GM10847 (cell line): Measurements from ENCODE around the gene BICRAL.

ENCODE experiments used
- POLR2A ChIP-seq: IDR thresholded peaks from 2 replicates; pipeline ENCODE4 v1.6.1; 2011; ENCODE audit not compliant: insufficient read length; ENCODE audit errors: extremely low read depth

BICRAL gene

DNA sequence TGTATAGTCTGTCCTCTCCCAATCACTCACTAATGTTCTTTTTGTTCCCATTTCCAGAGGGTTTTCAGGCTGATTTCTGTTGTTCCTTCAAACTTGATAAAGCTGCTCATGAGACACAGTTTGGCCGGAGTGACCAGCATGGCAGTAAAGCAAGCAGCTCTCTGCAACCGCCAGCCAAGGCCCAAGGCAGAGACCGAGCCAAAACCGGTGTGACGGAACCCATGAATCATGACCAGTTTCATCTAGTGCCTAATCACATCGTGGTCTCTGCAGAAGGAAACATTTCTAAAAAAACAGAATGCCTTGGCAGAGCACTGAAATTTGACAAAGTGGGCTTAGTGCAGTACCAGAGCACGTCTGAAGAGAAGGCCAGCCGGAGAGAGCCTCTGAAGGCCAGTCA lies 82.8 kb downstream of the BICRAL start:
- no peak for TF ChIP-seq POLR2A

DNA sequence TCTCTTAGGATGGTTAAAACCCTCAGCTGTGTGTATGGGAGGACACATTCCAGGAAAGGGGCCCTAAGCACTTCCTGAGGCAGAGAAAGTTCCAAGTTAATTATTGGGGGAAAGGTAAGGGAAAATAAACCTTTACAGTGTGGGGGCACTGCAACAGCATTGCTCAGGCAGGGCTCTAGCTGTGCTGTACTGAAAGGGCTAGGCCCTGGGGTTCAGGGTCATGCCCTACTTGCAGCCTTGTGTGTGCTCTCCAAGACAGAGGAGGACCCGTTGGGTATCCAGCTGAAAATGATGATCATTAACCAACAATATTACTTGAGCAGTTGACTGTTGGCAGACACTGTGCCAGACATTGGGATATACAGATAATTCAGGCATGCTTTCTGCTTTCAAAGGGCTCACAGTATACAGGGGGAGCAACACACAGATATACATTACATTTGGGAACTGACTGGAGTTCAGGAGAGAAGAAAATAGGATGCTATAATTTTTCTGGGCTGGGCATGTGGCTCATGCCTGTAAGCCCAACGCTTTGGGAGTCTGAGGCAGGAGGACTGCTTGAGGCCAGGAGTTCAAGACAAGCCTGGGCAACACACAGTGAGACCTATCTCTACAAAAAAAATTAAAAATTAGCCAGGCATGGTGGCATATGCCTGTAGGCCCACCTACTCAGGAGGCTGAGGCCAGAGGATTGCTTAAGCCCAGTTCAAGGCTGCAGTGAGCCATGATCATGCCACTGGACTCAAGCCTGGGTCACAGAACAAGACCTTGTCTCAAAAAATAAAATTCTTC lies 88.5 kb downstream of the BICRAL start:
- no peak for TF ChIP-seq POLR2A

DNA sequence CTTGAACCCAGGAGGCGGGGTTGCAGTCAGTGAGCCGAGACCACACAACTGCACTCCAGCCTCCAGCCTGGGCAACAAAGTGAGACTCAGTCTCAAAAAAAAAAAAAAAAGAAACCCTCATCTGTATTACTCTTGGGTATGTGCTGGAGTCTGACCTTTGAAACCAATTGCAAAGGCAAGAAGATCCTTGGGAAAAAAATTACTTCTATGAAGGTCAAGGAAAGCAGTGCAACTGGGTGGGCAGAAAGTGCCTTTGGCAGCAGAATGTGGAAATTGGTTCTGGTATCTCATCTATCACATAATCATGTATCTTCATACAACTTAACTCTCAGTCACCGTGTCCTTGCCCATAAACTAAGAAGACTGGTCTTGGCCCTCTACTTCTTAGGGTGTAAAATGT lies 89.9 kb downstream of the BICRAL start:
- no peak for TF ChIP-seq POLR2A

DNA sequence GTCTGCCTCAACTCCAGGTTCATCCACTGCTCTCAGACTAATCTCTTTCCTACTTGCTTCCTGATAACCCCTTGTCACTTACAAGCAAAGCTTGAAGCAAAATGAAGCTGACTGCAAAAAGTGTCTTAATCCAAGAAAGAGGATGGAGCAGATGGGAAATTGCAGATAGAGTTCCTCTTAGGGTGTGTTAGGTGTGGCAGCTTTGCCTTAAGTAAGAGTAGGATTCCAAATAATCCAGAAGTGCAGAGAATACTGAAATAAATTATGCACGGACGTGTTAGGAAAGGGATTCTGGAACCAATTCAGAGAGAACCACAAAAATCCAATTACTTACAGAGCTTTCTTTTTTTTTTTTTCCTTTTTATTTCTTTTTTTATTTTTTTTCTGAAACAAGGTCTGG lies 91.5 kb downstream of the BICRAL start:
- no peak for TF ChIP-seq POLR2A

DNA sequence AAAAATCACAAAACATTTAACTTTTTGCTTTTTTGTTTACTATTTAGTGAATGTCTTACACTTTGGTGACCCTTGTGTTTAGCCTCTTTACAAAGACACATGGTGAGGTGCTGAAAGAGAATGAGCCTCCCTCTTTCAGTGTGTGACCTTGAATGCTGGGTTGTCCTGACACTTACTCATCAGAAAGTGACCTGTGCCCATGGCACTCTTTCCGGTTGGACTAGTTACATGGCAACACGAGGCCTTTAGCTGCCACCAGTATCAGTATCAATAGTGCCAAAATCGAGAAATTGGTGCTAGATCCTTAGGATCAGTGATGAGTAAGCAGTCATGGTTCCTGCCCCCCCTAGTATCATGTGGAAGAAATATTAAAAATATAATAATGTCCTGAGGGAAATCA lies 95.8 kb downstream of the BICRAL start:
- no peak for TF ChIP-seq POLR2A

DNA sequence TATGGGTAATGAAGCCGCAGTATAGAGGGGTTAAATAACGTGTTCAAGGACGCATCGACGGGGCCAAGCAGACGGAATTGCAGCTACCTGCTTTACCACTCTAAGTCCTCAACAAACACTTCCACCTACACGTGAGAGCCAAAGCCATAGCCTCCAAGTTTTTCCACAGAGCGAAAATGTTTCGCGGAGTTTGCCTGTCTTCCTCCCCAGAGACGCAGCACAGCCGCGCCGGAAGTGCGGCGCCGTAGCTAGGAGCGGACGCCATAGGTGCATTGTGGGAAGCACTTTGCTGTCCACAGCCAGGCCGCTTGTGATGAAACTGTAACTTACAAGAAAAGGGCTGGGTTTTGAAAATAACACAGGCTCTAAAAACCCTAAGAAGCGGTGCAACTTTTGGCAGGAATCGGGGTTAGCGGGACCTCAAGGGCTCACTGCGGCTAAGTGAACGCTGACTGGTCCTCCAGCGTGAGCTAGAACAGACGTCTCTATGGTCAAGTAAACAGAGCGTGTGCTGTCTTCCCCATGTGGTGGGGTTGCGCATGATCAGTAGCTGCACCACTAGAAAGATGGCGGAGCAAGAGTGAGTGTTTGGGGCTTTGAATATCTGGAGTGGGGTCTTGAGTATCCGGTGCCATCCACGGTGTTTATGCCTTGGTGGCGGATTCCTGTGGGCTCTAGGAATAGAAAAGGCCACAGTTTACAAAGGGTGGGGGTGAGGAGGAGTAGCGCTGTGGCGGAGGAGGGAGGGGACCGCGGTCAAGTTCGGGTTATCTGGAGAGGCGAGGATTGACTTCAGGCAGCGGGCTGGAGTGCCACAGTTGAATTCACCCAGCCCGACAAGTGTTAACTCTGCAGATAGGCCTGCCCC lies 97.8 kb downstream of the BICRAL start, which contains the start of gene RPL7L1:
RPL7L1 (plus strand) TSS at position 245 of the 868 bp plus-strand sequence; CDS start at position 540, 295 bp downstream.
- TF ChIP-seq POLR2A, result peak; percentile 71

DNA sequence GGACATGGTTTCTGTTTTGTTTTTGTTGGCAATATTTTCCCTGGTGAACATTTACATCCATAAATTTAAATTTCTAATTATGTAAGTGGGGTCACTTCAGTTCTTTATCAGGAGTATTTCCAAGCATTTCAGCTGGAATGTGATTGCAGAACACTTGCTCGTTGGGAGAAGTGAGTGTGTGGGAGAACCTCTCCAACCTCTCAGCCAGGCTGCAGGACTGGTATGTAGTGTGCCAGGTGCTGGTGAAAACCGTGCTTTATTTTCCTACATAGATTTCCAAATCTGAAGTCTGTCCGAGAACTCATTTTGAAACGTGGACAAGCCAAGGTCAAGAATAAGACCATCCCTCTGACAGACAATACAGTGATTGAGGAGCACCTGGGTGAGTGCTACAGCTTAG lies 103.8 kb downstream of the BICRAL start:
- no peak for TF ChIP-seq POLR2A

DNA sequence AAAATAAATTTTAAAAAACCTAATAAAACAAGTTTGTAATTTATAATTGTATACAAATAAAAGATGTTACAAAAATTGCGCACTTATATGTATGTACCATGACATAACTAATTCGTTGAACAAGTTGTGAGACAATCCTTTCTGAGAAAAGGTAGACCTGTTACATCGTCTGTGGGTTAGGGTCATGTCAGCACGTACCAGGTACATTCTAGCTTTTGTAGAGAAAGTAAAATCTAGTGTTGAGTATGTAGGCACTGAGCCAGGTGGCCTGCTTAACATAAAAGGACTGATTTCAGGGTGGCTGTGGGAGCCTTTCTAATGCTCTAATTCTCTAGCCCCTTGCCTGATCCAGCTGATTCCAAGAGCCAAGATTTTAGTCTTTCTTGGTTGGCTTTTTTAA lies 108.0 kb downstream of the BICRAL start:
- TF ChIP-seq POLR2A, result no peak

DNA sequence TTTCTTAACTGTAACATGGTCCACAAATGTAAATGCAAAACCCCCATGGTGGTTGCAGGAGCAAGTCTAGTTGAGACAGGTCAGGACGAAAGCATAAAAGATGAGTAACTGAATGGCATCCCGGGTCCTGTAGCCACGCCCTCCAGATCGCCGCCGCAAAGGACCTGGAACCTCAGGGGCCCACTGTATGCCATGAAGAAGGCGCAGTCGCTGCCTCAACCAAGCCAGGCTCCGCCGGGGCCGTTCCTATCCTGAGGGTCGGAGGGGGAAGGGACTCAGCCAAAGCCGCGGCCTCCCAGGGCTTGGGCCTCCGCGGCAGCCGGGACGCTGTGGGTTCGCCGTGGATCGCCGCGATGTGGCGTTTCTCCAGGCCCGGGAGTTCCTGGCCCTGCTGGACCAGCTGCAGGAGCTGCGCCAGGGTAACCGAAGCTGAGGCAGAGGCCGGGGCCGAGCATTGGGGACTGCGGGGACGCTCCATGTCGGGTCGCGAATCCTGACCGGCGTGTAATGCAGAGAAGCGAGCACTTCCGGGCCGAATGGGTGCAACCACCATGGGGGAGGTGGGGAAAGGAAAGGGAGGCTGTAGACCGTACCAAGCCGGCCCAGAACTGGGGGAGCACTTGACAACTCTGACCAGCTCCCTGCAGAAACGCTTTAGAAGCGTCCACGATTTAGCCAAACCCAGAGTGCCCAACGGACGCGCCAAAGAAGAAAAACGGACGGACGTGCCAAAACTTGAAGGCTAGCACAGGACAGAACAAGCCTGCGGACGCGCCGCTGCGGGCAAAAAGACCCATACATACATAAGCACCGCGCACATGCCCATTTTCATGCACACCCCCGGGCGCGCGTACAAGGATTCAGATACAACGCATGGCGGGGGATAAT lies 108.7 kb downstream of the BICRAL start:
- peak; percentile 83 for TF ChIP-seq POLR2A

DNA sequence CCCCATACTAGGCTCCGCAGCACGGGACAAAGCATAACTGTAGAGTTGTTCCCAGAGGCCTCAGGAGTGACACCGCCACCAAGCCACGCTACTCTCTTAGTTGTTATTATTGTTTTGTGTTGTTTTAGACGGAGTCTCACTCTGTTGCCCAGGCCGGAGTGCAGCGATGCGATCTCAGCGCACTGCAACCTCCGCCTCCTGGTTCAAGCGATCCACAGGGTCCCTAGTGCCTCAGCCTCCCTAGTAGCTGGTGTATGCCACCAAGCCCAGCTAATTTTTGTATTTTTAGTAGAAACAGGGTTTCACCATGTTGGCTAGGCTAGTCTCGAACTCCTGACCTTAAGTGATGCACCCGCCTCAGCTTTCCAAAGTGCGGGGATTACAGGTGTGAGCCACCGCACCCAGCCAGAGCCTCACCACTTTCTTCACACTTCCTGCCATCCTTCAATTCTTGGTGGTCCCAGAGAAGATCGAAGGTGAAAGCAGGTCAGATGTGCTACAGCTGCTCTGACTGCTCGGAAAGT lies 109.4 kb downstream of the BICRAL start:
- no peak for TF ChIP-seq POLR2A

DNA sequence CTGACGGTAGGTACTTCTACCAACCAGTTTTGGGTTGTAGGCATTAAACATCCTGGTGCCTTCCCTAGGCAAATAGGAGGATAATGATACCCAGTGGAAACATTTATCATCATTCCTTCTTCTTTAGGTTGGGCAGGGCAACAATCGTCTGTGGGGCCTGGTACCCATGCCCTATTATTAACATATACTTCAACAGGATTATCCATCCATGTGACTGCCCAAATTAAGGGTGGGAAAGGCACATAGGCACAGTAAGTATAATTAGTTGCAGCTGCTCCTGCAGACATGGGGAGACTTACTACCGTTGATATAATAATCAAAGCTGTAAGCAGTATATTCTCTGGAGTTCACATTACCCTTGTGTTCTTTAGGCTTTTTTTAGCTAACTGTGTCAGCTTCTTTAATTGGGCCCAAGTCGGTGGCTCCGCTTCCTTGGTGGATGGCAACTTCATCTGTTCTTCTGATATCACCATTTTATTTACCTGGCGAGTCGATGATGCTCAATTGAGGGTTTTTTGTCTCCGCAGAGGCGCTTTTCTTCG lies 114.4 kb downstream of the BICRAL start:
- no peak for TF ChIP-seq POLR2A

DNA sequence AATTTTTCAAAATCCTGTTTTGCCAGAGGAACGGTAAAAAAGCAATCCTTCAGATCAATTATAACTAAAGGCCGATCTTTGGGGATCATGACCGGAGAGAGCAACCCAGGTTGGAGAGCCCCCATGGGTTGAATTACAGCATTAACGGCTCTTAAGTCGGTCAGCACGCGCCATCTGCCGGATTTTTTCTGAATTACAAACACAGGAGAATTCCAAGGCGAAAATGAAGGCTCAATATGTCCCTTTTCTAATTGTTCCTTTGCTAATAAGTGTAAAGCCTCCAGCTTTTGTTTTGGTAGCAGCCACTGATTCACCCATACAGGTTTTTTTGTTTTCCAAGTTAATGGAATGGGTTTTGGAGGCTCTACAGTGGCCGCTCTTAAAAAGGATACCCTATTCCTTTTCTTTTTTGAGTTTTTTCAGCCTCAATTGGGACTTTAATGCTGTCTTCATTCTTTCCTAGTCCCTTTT lies 117.1 kb downstream of the BICRAL start:
- no peak for TF ChIP-seq POLR2A

DNA sequence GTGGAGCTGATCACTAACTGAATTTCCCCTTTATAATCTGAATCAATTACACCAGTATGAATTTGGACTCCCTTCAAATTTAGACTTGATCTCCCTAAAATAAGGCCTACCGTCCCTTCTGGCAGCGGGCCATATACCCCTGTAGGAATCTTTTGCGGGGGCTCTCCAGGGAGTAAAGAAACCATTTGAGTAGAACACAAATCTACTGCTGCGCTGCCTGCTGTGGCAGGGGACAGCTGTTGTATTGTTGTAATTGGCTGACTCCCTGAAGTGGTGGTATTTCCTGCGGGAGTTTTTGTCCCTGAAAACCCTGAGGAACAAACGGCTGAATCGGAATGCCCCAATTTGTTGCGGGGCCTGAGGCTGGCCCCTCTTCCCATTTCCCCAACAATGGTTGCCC lies 118.0 kb downstream of the BICRAL start:
- no peak for TF ChIP-seq POLR2A

DNA sequence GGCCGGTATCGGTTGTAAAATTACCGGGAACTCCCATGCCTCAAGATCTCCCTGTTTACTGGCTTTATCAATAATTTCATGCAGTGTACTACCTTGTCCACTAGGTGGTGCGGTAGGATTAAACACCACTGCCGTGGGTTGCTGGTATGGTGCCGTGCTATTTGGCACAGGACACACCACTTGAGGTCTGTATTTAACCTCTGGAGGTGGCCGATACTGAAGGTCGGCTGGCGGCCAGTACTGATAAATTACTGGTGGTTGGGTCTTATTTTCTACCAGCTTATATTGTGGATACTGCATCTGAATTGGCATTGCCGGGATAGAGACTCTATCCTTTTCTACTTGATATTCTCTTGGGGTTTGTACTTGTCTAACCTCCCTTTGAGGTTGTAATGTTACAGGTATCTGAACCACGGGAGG lies 119.7 kb downstream of the BICRAL start:
- no peak for TF ChIP-seq POLR2A
